GM18909 (cell line): ENCODE results near the gene TRAPPC2B.
"Not testable (repeated sequence)": the region's sequence is repeated elsewhere in the genome, so short reads cannot be mapped to it uniquely, and the experiment has no call there.

ENCODE experiments used
- ATAC-seq: cut with Tn5 transposase; IDR thresholded peaks from one replicate; pipeline ENCODE4 v1.9.1; 2021; ENCODE audit warnings: mild to moderate bottlenecking; ENCODE audit not compliant: unreplicated experiment, poor library complexity

Gene TRAPPC2B

GRCh38 chr19:57366776-57367175, 3.4 kb downstream of the TRAPPC2B start:
- no peak for ATAC-seq

- no peak for ATAC-seq
Observed at GRCh38 chr19:57374179-57374578, 10.8 kb downstream of the TRAPPC2B start.

GRCh38 chr19:57374647-57375046, 11.3 kb downstream of the TRAPPC2B start:
- not testable (repeated sequence) for ATAC-seq

DNA sequence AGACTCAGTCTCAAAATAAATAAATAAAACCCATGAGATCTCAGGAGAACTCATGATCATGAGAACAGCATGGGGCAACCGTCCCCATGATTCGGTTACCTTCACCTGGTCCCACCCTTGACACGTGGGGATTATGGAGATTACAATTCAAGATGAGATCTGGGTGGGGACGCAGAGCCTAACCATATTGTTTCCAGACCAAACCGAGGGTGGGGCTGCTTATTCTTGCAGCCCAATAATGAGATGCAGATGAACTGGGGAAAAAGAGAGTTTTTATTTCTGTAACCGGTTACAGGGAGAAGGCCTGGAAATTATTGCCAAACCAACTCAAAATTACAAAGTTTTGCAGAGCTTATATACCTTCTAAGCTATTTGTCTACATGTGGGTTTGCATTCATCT, 12.8 kb downstream of the TRAPPC2B start:
- no peak for ATAC-seq

GRCh38 chr19:57377498-57378146, 14.3 kb downstream of the TRAPPC2B start:
- ATAC-seq: no peak

DNA sequence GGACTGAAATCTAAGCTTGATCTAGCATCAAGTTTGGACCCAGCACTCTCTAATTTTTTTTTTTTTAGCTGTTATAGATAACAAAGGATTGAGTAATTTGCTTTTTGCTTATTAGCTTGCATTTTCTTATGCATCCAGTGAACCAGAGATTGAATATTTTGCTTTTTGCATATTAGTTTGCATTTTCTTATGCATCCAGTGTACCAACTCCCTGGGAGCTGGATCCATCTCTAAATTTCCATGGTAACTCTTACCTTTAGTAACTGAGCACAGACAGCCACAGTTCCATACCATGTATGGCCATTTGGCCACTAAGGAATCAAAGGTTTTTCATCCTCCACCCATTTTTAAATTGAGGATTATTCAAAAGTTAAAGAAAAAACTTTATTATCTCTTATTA, 17.6 kb downstream of the TRAPPC2B start:
- no peak for ATAC-seq

GRCh38 chr19:57382806-57383488, 19.6 kb downstream of the TRAPPC2B start:
- no peak for ATAC-seq

DNA sequence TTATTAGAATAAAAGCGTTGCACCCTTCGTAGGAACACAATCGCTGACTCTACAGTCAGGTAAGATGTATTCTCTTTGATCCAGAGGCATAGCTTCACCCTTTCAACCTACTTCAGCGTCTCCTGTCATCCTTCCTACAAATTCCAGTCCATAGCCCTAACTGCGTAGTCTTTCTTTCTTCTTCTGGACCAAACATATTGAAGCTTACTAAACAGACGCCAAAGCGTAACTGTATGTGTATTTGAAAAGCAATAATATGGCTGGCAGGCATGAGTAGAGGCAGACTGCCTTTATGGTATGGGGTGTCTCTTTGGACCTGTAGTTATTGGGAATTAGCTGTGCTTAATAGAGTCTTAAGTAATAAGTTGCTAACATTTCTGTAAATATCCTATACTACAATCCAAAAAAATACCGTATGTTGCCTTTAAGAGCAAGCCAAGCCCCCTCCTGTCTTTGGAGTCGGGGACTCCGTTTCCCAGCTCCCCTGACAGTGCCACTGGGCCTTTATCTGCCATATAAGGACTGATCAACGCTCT, 25.9 kb downstream of the TRAPPC2B start:
- no peak for ATAC-seq

GRCh38 chr19:57389730-57390598, 26.6 kb downstream of the TRAPPC2B start, which contains the start of gene ZNF548:
TSS of gene ZNF548 (plus strand) at chr19:57389854. CDS start at chr19:57390100, 246 bp downstream.
- ATAC-seq: peak; percentile 98

DNA sequence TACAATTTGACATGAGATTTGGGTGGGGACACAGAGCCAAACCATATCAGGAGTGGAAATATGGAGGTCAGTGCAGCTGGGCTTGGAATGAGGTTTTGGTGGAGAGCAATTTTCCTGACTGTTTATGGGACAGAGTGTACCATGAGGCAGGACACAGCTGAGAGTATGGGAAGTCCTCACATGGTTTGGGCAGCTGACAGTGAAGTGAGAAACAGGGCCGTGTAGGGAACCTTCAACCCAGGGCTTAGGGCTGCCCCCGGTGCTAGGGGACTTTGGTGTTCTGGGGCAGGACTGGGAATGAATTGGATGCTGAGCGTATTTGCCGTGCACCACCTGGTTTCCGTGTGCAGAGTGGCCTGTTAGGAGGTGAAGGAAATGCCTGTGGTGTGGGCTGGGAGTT, 32.4 kb downstream of the TRAPPC2B start:
- ATAC-seq: no peak

- no peak for ATAC-seq
Observed at GRCh38 chr19:57398868-57399267, 35.5 kb downstream of the TRAPPC2B start.

DNA sequence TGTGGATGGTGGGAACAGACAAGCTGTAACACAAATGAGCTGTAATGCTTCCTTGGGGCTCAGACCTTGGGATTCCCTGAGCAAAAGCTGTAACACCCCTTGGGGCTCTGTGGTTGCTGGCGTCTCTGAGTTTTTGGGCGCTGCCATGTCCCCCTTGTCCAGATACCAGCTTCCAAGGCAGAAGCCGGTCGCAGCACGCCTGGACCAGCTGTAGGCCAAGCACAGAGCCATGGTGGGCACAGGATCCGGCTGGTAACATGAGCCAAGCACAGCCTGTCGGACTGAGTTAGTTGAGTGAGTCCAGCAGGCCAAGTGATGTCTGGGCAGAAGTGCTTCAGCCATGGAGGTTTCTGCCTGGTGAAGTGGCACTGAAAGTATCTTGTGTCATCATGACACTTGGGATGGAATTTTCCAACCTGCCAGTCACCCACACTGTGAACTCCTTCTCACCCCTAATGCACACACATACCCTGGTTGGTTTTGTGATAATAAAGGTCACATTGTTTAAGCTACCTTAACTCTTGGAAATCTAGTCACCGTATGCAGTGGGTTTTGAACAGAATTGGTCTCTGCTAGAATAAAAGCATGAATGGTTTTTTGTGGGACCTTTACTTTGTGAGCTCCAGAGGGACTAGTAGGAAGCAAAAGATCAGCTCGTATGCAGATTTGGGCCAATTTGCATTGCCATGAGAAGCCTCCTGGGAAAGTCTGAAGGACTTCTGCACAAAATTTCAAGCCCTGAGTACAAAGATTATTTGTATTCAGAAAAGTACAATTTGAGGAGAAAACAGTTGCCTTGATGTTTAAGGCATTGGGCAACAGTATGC, 40.6 kb downstream of the TRAPPC2B start:
- ATAC-seq: no peak

DNA sequence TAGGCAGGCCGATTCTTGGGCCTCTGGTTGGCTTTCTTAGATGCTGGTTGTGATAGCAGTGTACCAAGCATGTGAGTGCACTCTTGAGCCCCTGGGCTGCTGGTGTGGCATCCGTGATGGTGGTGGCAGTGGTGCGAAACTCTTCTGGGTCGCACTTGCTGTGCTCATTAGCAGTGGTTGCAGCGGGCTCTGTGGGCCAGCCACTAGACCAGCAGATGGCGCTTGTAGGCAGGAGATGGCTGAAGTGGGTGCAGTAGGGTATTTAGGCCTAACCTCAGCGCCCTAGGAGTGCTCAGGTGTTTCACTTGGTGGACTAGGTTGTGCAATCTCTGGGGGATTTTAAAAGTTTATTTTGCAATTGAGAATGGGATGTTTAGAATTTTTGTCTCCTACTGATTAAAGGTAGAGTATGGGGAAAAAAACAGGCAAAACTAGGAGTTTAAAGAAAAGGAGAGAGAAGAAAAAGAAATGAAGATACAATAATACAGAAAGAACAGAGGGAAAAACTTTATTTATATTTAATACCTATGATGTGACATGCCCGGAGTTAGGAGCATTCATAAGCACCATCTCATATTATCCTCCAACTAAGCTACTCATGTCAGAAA, 43.3 kb downstream of the TRAPPC2B start:
- no peak for ATAC-seq

DNA sequence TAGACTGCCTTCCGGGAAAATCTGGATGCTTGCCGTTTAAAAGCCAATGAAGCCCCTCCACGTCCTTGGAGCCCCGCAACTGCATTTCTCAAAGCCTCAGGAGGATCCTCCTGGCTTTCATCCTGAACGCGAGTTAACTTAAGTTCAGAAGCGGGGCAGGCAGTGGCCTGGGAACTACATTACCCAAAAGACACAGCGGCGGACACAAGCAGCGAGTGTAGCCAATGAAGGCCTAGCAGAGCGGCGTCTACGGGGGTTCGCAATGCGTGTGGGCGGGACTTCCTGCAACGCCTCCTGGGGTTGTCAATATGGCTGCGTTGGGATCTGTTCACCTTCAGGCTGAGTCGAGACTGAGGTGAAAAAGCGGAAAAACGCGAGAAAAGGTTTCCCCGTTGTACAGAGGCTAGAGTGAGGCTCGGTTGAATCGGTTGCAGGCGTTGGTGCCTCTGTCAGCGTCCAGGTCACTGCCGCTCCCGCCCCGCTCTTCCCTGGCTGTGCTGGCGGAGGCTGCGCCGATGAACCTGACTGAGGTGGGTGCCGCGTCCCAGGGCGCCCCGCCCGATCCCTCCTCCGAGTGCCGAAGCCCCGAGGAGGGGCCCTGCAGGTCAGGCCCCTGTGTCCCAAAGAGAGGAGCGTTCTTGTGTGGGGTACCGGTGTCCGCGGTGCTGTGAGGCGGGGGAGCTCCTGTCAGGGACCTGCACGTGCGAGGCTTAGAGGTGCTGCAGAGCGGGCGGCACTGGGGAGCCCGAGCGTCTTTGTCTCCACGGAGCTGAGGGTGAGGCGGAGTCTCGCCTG, 47.7 kb downstream of the TRAPPC2B start, which contains the start of gene ZNF17:
TSS of gene ZNF17 (plus strand) at position 285 of the 795 bp plus-strand sequence. CDS start 2,455 bp downstream, outside the sequence.
- peak; percentile 98 for ATAC-seq
